NCI-H2227 (cell line): Measurements from ENCODE around the gene DBN1.
"Not testable (repeated sequence)": the region's sequence is repeated elsewhere in the genome, so short reads cannot be mapped to it uniquely, and the experiment has no call there.

Experiments
- DNase-seq: peaks from one replicate; lab custom pipeline; 2025; ENCODE audit not compliant: unreplicated experiment; lab: John Stamatoyannopoulos, UW

The DBN1 gene

DNA sequence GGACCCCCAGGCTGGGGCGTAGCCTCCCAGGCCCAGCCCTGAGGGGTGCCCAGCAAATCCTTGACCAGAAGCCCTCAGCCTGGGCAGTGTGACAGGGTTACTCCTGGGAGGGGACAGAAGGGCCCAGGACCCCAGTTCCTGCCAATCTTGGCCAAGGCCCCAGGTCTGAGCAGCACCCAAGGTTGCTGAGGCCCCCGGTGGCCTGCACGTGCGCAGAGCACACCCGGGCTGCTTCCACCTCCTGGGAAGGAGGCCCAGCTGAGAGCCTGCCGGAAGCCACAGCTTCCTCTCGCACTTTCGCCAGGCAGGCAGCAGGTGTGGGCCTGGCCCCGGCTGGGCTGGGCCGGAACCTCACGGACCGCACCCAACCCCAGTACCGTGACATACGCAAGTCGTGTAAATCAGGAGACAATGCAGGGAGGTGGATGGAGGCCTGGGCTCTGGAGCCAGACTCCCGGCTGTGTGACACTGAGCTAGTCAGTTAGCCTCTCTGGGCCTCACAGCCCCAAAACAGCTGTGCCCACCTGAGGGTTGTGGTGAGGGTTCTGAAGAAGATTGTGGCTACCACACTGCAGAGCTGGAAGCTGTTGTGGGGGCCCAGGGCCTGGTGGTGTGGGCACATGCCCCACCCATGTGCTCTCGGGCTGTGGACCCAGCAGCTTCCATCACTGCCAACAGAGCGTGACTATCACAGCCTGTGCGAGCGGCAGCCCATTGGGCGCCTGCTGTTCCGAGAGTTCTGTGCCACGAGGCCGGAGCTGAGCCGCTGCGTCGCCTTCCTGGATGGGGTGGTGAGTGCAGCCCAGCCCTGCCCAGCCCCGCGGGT is 41.9 kb downstream of the DBN1 start:
- no peak for DNase-seq

DNA sequence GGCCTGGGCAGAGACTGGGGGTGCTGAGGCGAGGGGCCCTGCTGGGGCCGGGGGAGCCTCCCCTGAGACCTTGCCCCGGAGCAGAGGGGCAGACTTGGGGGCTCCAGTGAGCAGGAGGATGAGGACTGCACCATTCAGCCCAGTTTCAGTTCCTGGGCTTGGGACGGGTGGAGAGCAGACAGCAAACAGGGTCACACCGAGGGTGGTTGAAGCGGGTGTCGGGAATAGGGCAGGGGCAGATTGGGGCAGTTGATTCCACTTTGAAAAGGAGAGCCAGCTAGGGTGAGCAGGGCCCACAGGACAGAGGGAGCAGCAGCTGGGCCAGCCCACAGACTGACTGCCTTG is 42.5 kb downstream of the DBN1 start:
- DNase-seq = no peak

DNA sequence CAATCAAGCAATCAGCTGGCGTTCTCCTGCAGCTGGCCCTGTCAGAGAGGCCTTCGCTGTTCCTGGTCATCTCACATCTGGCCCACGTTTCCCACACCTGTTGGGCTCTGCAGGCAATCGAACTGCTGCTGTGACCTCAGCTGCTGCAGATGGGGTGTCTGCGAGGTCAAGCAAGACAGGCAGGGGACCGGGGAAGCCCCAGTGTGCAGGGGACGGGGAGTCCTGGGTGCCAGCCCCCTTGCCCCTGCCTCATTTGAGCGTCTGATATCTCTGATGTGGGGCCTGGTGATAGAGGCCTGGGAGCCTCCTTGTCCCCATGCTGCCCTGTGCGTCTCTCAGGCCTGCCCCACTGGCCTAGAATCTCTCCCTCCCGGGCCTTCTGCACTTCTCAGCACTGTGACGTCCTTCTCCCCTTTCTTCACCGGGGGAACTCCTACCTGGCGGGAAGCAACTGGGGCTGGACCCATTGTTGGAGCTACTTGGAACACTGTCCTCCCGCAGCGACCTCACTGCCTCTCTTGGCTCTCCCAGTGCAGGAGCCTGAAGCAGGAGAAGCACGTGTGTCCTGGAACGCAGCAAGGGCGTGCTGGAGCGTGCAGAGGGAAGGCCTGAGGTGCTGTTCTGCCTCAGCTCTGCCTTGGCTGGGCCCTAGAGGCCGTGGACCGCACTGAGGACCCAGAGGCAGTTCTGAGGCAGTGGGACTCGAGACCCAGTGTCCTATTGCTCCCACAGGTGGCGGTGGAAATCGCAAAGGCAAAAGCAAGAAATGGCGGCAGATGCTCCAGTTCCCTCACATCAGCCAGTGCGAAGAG is 43.1 kb downstream of the DBN1 start:
- no peak for DNase-seq

DNA sequence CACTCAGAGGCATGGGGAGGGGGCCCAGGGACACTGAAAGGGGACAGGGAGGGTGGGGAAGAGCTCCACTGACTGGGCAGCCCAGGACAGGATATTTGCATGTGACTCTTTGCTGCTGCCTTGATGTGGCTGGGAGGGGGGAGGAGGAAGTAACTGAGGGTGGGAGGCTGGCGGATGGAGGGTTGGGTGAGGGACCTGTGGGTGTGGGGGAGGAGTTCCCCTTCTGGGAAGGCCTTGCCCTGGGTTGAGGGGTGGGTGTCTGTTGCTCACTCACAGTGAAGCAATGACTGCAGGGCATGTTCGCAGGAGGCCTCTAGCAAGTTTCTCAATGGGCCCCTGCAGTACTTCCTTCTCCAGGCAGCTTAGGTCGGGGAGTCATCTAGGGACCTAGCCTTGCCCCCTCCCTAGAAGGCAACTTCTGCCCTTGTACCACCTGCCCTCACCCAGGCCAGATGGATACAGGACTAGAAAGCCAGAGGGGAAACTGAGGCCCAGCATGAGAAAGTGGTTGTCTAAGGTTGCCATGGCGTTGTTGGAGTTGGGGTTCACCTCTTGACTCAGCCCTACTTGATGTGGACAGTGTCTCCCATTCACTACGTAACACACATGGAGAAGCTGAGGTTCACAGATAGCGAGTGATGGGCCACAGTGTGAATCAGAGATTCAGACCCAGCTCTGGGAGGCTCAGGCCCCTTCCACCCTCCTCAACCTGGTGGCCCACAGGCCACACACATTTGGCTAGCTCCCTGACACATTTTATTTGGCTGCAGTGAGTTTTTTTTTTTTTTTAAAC is 44.0 kb downstream of the DBN1 start:
- no peak for DNase-seq

DNA sequence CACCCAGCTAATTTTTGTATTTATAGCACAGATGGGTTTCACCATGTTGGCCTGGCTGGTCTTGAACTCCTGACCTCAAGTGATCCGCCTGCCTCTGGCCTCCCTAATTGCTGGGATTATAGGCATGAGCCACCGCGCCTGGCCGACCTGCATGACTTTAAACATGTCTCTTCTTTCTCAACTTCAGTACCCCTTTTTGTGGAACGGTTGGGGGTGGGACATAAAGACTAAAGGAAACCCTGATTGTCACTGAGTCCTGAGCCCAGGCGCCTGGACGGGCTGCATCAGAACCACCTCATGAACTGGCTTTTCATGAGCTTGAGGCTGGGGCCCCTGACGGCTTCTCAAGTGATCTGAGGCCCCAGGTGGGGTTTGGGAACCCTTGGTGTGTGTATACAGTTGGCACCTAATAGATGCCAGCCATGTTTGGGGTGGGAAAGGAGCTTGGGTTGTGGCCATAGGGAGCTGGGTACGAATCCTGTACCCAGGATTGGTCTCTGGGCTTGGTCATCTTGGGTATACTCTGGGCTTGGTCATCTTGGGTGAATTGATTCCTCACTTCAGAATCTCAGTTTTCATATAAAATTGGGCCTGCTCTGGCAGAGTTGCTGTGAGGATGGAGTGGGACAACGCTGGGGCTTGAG is 44.7 kb downstream of the DBN1 start:
- DNase-seq = no peak

DNA sequence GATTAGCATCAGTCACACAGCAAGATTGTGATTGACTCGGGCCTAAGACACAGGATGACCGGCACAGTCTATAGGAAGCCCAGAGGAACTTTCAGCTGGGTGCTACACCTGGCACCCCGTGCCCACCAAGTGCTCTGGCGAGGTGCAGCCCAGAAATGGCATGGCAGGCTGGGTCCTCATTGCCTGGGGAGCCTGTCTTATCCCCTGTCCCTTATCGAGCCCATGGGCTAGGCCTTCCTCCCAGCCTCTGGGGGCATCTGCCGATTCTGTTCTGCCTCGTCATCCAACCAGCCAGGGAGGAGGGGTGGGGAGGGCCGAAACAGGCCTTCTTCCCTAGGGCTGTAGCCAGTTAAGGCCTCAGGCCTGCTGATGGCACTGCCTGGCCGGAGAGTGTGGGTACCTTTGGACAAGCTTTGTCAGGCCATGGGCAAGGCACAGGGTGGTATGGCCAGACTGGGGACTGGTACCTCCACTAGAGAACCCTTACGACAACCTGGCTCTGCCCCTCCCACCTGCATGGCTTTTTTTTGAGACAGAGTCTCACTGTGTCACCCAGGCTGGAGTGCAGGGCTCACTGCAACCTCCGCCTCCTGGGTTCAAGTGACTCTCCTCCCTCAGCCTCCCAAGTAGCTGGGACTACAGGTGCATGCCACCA is 45.4 kb downstream of the DBN1 start:
- DNase-seq = no peak

DNA sequence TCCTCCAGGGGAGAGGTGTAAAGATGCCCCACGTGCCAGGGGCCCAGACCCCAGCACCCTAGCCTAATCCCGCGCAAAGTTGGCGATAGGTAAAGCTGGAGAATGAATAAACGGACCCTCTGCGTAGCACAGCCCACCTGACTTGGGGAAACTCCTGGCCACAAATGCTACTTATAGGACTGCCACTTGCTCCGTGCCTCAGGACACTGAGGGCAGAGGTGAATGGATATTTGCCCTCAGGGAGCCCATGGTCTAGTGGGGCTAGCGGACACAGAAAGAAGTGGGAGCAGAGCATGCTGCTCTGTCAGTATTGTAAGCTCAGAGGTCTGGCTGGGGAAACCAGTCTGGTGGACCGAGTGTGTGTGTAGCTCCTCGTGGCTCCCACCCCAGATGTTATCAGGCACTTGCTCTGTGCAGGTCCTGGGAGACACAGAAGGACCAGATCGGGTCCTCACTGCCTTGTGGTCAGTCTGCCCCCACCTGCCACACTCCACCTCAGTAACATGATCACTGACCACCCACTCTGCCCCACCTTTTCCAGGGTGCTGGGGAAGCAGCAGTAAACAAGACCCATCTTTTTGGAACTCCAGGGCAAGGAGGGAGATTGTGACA is 46.1 kb downstream of the DBN1 start:
- no peak for DNase-seq

DNA sequence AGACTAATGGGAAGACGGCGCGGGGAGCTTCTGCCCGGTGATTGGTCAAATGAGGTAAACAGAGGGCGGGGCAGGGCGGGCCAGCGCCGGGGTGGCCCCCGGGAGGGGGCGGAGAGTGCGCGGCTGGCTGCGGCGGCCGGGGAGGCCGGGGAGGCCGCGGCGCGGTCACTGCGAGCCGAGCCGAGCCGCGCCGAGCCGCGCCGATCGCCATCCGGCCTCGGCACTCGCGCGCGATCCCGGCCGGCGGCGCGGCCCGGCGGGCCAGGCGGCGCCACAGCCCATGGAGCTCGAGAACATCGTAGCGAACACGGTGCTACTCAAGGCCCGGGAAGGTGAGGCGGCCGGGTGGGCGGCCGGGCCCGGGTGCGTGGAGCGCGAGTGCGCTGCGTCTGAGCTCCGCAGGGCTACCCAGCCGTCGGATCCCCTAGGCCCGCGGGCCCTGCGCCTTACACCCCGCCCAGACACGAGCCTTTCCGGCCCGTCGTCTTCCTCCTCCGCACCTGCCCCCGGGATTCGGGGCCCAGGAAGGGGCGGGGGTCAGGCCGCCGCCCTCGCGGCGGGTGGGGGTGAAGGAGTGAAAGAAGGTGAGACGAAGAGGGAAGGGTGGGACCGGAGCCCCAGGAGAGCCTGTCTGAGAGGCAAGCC is 46.7 kb downstream of the DBN1 start, which contains the start of gene GRK6:
TSS of gene GRK6 (plus strand) at position 111 of the 645 bp plus-strand sequence. CDS start at position 281, 170 bp downstream.
- peak; percentile 58 for DNase-seq

DNA sequence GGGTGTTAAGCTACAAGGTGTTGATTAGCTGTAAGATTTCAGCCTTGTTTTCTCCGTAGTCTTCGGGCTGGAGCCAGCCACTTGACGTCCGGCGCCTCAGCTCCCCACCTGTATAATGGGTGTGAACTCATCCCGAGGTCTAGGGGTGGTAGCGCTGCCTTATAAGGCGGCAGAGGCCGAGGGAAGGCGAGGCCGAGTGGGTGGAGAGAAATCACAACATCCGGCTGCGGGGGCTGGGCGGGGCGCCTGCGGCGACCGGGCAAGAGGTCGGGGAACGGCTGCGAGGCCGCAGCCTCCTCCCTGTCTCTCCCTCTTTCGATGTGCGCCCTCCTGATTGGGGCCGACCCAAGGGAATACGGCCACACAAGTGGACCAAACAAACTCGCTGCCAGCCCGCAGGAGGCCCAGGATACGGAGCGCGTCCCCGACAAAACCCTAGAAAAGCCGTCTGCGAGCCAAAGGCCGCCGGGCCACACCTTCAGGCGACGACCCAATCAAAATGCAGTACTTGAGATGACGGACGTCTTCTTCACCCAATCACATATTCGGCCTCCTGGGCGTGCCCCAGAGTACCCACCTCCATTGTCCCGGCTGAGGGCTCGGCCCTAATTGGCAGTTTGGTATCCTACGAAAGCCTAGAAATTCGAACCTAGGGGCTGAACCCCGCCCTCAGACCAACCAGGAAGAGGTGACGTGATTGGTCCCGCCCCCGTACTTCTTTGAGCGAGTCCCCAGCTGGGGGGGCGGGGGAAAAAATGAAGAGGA is 47.5 kb downstream of the DBN1 start:
- peak; percentile 99 for DNase-seq

DNA sequence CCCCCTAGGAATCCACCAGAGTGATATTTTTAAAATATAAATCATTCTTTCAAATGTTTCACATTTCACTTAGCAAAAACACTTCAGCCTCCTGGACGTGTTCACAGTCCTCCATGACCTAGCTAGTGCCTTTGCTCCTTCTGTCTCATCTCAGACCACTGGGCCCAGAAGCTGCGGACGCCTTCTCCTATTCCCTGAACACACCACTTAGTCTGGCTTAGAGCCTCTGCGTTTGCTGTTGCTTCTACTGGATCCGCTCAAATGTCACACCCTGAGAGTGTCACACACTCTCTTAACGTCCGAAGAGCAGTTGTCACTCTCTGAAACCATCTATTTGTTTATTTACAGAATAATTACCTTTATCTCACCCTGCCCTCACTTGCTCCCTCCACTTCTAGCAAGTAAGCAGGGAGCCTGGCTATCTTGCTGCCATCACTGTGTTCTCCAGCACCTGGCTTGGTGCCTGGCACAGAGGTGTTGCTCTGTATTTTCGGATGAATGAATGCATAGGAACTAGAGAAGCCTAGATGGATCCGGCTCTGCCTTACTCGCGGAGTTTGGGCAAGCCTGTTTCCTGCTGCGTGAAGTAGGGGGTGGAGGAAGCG is 48.1 kb downstream of the DBN1 start:
- no peak for DNase-seq

DNA sequence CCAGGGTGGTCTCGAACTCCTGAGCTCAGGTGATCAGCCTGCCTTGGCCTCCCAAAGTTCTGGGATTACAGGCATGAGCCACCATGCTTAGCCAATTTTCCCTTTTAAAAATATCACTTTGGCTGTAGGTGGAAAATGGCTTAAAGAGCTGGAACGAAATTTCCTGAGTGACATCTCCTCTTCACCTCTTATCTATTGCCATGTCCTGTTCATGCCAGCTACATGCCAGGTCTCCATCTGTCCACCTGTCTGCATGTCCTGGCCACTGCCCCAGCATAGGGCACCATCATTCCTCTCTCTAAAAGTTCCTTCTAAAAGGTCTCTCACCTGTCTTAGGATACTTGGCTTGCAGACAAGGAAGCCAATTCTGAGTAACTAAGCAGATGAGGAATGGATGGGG is 49.8 kb downstream of the DBN1 start:
- no peak for DNase-seq

DNA sequence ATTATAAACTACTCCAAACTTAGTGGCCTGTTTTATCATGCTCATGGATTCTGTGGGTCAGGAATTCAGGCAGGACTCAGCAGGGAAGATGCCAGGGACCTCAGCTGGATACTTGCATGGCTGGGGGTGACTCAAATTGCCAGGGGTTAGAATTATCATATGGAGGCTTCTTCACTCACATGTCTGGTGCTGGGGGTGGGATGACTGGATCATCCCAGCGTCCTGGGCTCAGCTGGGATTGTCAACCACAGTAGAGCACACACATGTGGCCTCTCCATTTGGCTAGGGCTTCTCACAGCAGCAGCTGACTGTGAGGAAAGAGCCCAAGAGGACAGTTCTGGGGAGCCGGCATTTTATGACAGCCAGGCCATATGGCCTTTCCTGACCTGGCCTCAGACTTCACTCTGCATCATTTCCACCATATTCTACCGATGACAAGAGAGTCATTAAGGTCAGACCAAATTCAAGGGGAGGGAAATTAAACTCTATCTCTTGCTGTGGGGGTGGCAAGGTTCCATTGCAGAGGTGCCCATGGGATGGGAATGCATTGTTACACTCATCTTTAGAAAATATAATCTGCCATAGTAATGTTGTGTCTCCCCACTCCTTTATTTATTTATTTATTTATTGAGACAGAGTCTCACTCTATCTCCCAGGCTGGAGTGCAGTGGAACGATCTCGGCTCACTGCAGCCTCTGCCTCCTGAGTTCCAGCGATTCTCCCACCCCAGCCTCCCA is 52.2 kb downstream of the DBN1 start:
- DNase-seq = peak; percentile 10

DNA sequence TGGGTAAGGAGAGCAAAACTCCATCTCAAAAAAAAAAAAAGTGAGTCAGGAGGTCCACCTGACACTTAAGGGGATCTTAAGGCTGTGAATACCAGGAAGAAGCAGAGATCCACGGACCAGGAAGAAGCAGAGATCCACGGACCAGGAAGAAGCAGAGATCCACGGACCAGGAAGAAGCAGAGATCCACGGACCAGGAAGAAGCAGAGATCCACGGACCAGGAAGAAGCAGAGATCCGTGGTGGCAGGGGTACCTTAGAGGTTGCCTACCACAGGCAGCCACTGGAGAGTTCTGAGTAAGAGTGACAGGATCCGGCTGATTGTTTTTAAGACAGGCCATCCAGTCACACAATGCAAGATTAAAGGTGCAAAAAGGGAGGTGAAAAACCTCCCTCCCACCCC is 53.0 kb downstream of the DBN1 start:
- DNase-seq = not testable (repeated sequence)

DNA sequence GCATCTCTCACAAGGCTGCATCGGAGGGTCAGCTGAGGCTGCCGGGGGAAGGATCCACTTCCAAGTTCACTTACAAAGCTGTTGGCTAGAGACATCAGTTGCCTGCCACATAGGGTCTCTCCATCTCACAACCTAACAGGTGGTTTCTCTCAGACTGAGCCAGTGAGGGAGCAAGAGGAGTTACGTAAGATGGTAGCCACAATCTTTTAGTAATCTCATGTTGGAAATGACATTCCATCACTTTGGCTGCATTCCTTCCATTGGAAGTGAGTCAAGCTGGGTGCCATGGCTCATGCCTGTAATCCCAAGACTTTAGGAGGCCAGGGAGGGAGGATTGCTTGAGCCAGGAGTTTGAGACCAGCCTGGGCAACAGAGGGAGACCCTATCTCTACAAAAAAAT is 54.4 kb downstream of the DBN1 start:
- no peak for DNase-seq

DNA sequence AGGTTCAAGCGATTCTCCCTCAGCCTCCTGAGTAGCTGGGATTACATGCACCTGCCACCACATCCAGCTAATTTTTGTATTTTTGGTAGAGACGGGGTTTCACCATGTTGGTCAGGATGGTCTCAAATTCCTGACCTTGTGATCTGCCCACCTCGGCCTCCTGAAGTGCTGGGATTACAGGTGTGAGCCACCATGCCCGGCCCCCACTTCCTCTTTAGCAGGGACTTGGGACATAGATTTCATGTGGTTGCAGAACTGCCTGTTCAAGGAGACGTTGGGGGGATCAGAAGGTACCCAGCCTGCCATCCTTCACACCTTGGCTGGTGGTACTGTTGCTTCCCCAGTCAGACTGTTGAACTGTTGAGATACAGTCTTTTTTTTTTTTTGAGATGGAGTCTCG is 56.4 kb downstream of the DBN1 start:
- not testable (repeated sequence) for DNase-seq

DNA sequence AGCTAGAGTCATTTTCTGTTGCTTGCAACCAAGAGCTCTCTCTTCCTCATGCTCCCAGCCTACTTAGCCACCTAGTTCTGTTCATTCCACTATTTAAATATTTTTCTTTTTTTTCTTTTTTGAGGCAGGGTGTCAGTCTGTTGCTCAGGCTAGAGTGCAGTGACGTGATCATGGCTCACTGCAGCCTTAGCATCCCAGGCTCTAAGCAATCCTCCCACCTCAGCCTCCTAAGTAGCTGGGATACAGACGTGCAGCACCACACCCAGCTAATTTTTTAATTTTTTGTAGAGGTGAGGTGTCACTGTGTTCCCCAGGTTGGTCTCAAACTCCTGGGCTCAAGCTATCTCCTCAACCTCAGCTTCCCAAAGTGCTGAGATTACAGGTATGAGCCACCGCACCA is 59.0 kb downstream of the DBN1 start:
- DNase-seq = no peak

DNA sequence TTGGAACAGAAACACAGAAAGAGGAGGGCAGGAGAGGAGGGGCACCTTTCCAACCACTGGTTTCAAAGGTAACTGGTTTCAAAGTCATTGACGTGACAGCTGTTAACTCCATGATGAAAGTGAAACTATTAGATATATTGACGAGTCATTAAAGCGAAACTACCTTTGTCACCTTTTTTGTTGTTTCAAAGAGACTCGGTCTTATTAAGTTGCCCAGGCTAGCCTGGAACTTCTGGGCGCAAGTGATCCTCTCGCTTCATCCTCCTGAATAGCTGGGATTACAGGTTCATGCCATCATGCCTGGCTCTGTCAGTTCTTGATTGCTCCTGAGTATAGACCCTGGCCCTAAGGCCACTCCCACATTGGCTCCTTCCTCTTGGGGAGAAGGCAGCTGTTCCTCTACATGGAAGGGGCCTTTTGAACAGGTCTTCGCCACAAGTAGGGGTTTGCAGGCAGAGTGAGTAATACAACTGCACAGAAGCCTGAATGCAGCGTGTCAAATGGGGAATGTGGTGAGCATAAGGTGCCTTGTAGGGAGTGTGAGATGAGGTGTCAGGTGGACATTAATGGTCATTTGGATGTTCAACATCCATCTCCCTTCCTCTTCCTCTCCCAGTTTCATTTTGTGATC is 60.7 kb downstream of the DBN1 start:
- no peak for DNase-seq
